K562 (cell line): Measurements from ENCODE around the gene GNAL. TPM values are rescaled to one million over a fixed set of nuclear protein-coding genes. Genes with fewer than 3 reads are reported as not detected.

Experiments
- ATAC-seq: fragments of 200-7000 bp; cut with Tn5 transposase; 3 replicates; pipeline ENCODE4 v1.9.1; 2020; ENCODE audit warnings: moderate library complexity
- BruUV-seq: library from RNA; stranded (reverse); fragments of 400-500 nt; replicated peaks from 2 replicates; lab custom pipeline; 2021; lab: Mats Ljungman, UMichigan
- CTCF ChIA-PET: fragments of 300-600 bp; formaldehyde crosslinking; extraction: SDS; loops from one replicate; lab custom pipeline; 2021; ENCODE audit warnings: low intra/inter-chr PET ratio; lab: Yijun Ruan, JAX
- POLR2A ChIA-PET: fragments of 300-600, 350-650 bp; sonication (Branson Sonifier 250); formaldehyde crosslinking; extraction: SDS; loops from one replicate; lab custom pipeline; 2021; ENCODE audit warnings: antibody characterized with exemption, inconsistent platforms; lab: Yijun Ruan, JAX
- DNase-seq, 4 experiments: peaks; one replicate each; pipeline versions ENCODE4 v3.0.0 to v3.0.0-alpha.2; 2011 to 2018; ENCODE audit warnings: low spot score in 3 of 4, mixed read lengths in 3 of 4; ENCODE audit errors: extremely low read depth in 1 of 4
- FAIRE-seq: peaks from 2 replicates; lab custom pipeline; 2011; peaks lifted over from hg19 to GRCh38; lab: Jason Lieb, UNC
- H2AFZ ChIP-seq: 2 replicates; pipeline ENCODE4 v1.6.0; 2011; ENCODE audit warnings: low read depth, low read length, control low read depth, inconsistent platforms
- H3K27ac ChIP-seq: fragments of 200-600 bp; 3 replicates; pipeline ENCODE4 v1.8.0; 2011; ENCODE audit warnings: low read depth, mild to moderate bottlenecking, control low read depth, inconsistent platforms, low read length, moderate library complexity, mixed read lengths; ENCODE audit errors: extremely low read depth
- H3K27me3 ChIP-seq, 2 experiments: fragments of 300-600 bp in 1 of 2; 2 replicates in 1 of 2; 3 replicates in 1 of 2; pipeline versions ENCODE4 v1.6.0 to v1.8.0; 2011; ENCODE audit warnings: inconsistent platforms in 2 of 2, low read length in 2 of 2, mild to moderate bottlenecking in 1 of 2, mixed read lengths in 1 of 2, moderate library complexity in 1 of 2; ENCODE audit not compliant: control insufficient read depth in 2 of 2, insufficient read depth in 2 of 2
- H3K36me3 ChIP-seq: fragments of 300-600 bp; 3 replicates; pipeline ENCODE4 v1.8.0; 2011; ENCODE audit warnings: mild to moderate bottlenecking, low read length, inconsistent platforms; ENCODE audit not compliant: control insufficient read depth, insufficient read depth
- H3K4me1 ChIP-seq, 2 experiments: fragments of 200-600 bp in 1 of 2; replicated peaks in 1 of 2; 2 replicates in 1 of 2; 3 replicates in 1 of 2; pipeline versions ENCODE4 v1.5.1 to v1.8.0; 2011; ENCODE audit warnings: inconsistent platforms in 2 of 2, low read length in 2 of 2, mild to moderate bottlenecking in 1 of 2, mixed read lengths in 1 of 2, moderate library complexity in 1 of 2; ENCODE audit not compliant: control insufficient read depth in 2 of 2, insufficient read depth in 2 of 2
- H3K4me2 ChIP-seq: 2 replicates; pipeline ENCODE4 v1.6.1; 2011; ENCODE audit warnings: low read length, control low read depth, inconsistent platforms, mixed read lengths; ENCODE audit not compliant: insufficient read depth
- H3K4me3 ChIP-seq: fragments of 200-600 bp; sonication (generic), shearing (Covaris generic); 2 replicates; pipeline ENCODE4 v1.5.1; 2016; ENCODE audit warnings: control low read depth, inconsistent platforms
- H3K79me2 ChIP-seq: fragments of 200-600 bp; 3 replicates; pipeline ENCODE4 v1.8.0; 2011; ENCODE audit warnings: low read length, inconsistent platforms; ENCODE audit not compliant: control insufficient read depth, insufficient read depth
- H3K9ac ChIP-seq, 2 experiments: 2 replicates each; pipeline versions ENCODE4 v1.6.0 to v1.6.1; 2011; ENCODE audit warnings: low read depth in 2 of 2, low read length in 2 of 2, control low read depth in 1 of 2, inconsistent platforms in 1 of 2, mild to moderate bottlenecking in 1 of 2, mixed read lengths in 1 of 2; ENCODE audit not compliant: insufficient read depth in 1 of 2
- H3K9me1 ChIP-seq: one replicate; pipeline ENCODE4 v1.6.0; 2011; ENCODE audit warnings: inconsistent platforms, mild to moderate bottlenecking, low read length, moderate library complexity; ENCODE audit not compliant: control insufficient read depth, insufficient read depth
- H3K9me3 ChIP-seq: replicated peaks from 2 replicates; pipeline ENCODE4 v1.5.1; 2011; ENCODE audit warnings: low read depth, low read length, inconsistent platforms; ENCODE audit not compliant: control insufficient read depth, insufficient read depth
- H4K20me1 ChIP-seq: replicated peaks from 2 replicates; pipeline ENCODE4 v1.6.1; 2011; ENCODE audit warnings: low read length, inconsistent platforms, mixed read lengths; ENCODE audit not compliant: control insufficient read depth, insufficient read depth
- ETS1 ChIP-seq: conservative IDR thresholded peaks from 2 replicates; pipeline ENCODE4 v1.6.1; 2011; ENCODE audit warnings: low read depth, mild to moderate bottlenecking, low read length; ENCODE audit not compliant: control insufficient read depth
- NFATC3 ChIP-seq: fragments of 450-650 bp; IDR thresholded peaks from 2 replicates; pipeline ENCODE4 v1.6.1; 2017; ENCODE audit warnings: mild to moderate bottlenecking
- USF1 ChIP-seq: sonication (generic); formaldehyde crosslinking; IDR thresholded peaks from 2 replicates; pipeline ENCODE4 v1.9.0; 2022; ENCODE audit warnings: mild to moderate bottlenecking, missing genetic modification reagents
- WGBS: fragments of 100-300 bp; shearing (Covaris generic); methylation state at CpG from one replicate; pipeline ENCODE4 v1.1.6; 2016; ENCODE audit warnings: low coverage, mixed read lengths; ENCODE audit not compliant: insufficient coverage; ENCODE audit errors: missing lambda C conversion rate; 5-methylcytosine and 5-hydroxymethylcytosine counted together
- in situ Hi-C: fragments of 300-500 bp; cut with MboI; formaldehyde crosslinking; loops from 4 replicates; pipeline ENCODE4 v1.15.0; 2018; ENCODE audit warnings: inconsistent platforms, mixed read lengths
- intact Hi-C: fragments of 100-400 bp; cut with micrococcal nuclease; formaldehyde crosslinking; loops from 2 replicates; pipeline ENCODE4 v1.14.2; 2022
- polyA plus RNA-seq, 8 experiments: library from polyadenylated mRNA; depleted of rRNA in 4 of 8; stranded (reverse) in 5 of 8; unstranded in 3 of 8; fragments of >200 nt; fragmentation: Nextera tagmentation in 2 of 8; fragmentation: Illumina TruSeq in 1 of 8; extraction: Ambion mirVana in 2 of 8; extraction: Trizol in 1 of 8; gene quantifications; 2 replicates each; pipeline versions ENCODE4 v1.2.1 to v1.2.3, GENCODE V29; 2011 to 2014; ENCODE audit warnings: inconsistent platforms in 1 of 8, missing spikeins in 1 of 8
- total RNA-seq, 7 experiments: library from RNA; depleted of rRNA in 6 of 7; stranded (reverse); fragments of >200 nt in 6 of 7; fragmentation: Illumina TruSeq in 2 of 7; extraction: Trizol in 2 of 7; gene quantifications; 2 replicates each; pipeline versions ENCODE4 v1.2.1 to v1.2.3, GENCODE V29; 2011 to 2021; ENCODE audit warnings: low replicate concordance in 1 of 7

Gene GNAL
- total and polyA plus RNA-seq, 9 of the 15 experiments (the other 6 are each of a cell fraction or from before 2014, with no cell fraction given), result under 0.01 to 0.10 (median 0.01) TPM; not detected in 5

- no TSS peak for BruUV-seq
- Histone ChIP-seq H3K27me3 (no peaks in the 10 kb centered on the region), H2AFZ (peak overlapping the region; percentile 36; the same call in 1 of the 2 replicates), H3K4me1 (peaks cover 22 to 24% of the 10 kb centered on the region in 2 experiments), H3K79me2 (no peaks in the 10 kb centered on the region), H3K4me2 (no peak overlapping the region), H3K27ac (no peak overlapping the region), H3K9ac (no peak overlapping the region), H3K36me3 (no peaks in the 10 kb centered on the region), H3K9me3 (no peaks in the 10 kb centered on the region), H4K20me1 (no peaks in the 10 kb centered on the region), H3K4me3 (no peak overlapping the region), H3K9me1 (no peaks in the 10 kb centered on the region)
- FAIRE-seq (no peak), ATAC-seq (no peak), DNase-seq (no peak)
- ChIA-PET POLR2A (interaction anchor here (0.7 kb wide), 1 partner anchor 102 kb away, joined by 3 read pairs; no protein-coding TSS in a partner anchor), CTCF (no interaction called here)
- WGBS, result 68% methylated on average over 6 of the region's 7 CpGs
- intact Hi-C loops, result no loop called here
- in situ Hi-C loops, result no loop called here
- TF ChIP-seq ETS1, result no peak
- no peak for TF ChIP-seq NFATC3
- no peak for TF ChIP-seq USF1 (CRISPR knock-in tag)
Observed at GRCh38 chr18:11859282-11859830, 170.3 kb downstream of the GNAL start.
